HepG2 (cell line): ENCODE results near the gene VENTX. TPM values are rescaled to one million over a fixed set of nuclear protein-coding genes. Genes with fewer than 3 reads are reported as not detected.

Source experiments
- ATAC-seq: fragments of 200-7000 bp; cut with Tn5 transposase; 3 replicates; pipeline ENCODE4 v1.9.1; 2020; ENCODE audit warnings: mild to moderate bottlenecking, moderate library complexity
- BruUV-seq: library from RNA; stranded (reverse); fragments of 400-500 nt; replicated peaks from 2 replicates; lab custom pipeline; 2021; lab: Mats Ljungman, UMichigan
- CTCF ChIA-PET: fragments of 300-600 bp; formaldehyde crosslinking; extraction: SDS; loops from one replicate; lab custom pipeline; 2021; ENCODE audit warnings: low total read pairs, inconsistent platforms, low intra/inter-chr PET ratio; lab: Yijun Ruan, JAX
- POLR2A ChIA-PET: fragments of 350-600 bp; sonication (Branson Sonifier 250); formaldehyde crosslinking; loops from one replicate; lab custom pipeline; 2020; ENCODE audit warnings: antibody characterized with exemption, inconsistent platforms; lab: Yijun Ruan, JAX
- DNase-seq: peaks from one replicate; pipeline ENCODE4 v3.0.0-alpha.2; 2015; ENCODE audit warnings: low spot score
- FAIRE-seq: peaks from 3 replicates; lab custom pipeline; 2011; peaks lifted over from hg19 to GRCh38; lab: Jason Lieb, UNC
- H2AFZ ChIP-seq: one replicate; pipeline ENCODE4 v1.6.1; 2011; ENCODE audit warnings: low read length, inconsistent platforms
- H3K27ac ChIP-seq: fragments of 300-600 bp; 3 replicates; pipeline ENCODE4 v1.8.0; 2011; ENCODE audit warnings: mixed run types, mild to moderate bottlenecking, mixed read lengths, low read length, inconsistent platforms; ENCODE audit not compliant: insufficient read depth; ENCODE audit errors: extremely low read length
- H3K27me3 ChIP-seq, 2 experiments: fragments of 200-600 bp in 1 of 2; 2 replicates in 1 of 2; 3 replicates in 1 of 2; pipeline versions ENCODE4 v1.6.0 to v1.8.0; 2011; ENCODE audit warnings: low read length in 2 of 2, mild to moderate bottlenecking in 2 of 2, moderate library complexity in 2 of 2, inconsistent platforms in 1 of 2; ENCODE audit not compliant: insufficient read depth in 2 of 2, control insufficient read depth in 1 of 2
- H3K36me3 ChIP-seq, 2 experiments: fragments of 200-600 bp in 1 of 2; replicated peaks in 1 of 2; 2 replicates in 1 of 2; 3 replicates in 1 of 2; pipeline versions ENCODE4 v1.5.1 to v1.8.0; 2011; ENCODE audit warnings: low read length in 2 of 2, inconsistent platforms in 1 of 2; ENCODE audit not compliant: insufficient read depth in 2 of 2, control insufficient read depth in 1 of 2
- H3K4me1 ChIP-seq: 2 replicates; pipeline ENCODE4 v1.5.1; 2012; ENCODE audit warnings: low read length, inconsistent platforms; ENCODE audit not compliant: insufficient read depth
- H3K4me2 ChIP-seq: 2 replicates; pipeline ENCODE4 v1.6.0; 2011; ENCODE audit warnings: low read depth, low read length, inconsistent platforms
- H3K4me3 ChIP-seq, 3 experiments: fragments of 200-600 bp in 1 of 3; sonication (generic), shearing (Covaris generic) in 1 of 3; replicated peaks in 1 of 3; 2 replicates each; pipeline ENCODE4 v1.5.1; 2011 to 2016; ENCODE audit warnings: low read length in 3 of 3, inconsistent platforms in 2 of 3, low read depth in 2 of 3, mild to moderate bottlenecking in 2 of 3, control low read depth in 1 of 3, mixed read lengths in 1 of 3; ENCODE audit not compliant: insufficient read depth in 1 of 3
- H3K79me2 ChIP-seq: one replicate; pipeline ENCODE4 v1.6.1; 2011; ENCODE audit warnings: low read length, inconsistent platforms; ENCODE audit not compliant: insufficient read depth
- H3K9ac ChIP-seq: 2 replicates; pipeline ENCODE4 v1.6.0; 2011; ENCODE audit warnings: mild to moderate bottlenecking, low read depth, low read length, inconsistent platforms; ENCODE audit not compliant: insufficient read depth
- H3K9me3 ChIP-seq: 2 replicates; pipeline ENCODE4 v1.5.1; 2012; ENCODE audit warnings: mild to moderate bottlenecking, low read length
- H4K20me1 ChIP-seq: 2 replicates; pipeline ENCODE4 v1.6.0; 2011; ENCODE audit warnings: inconsistent platforms, mild to moderate bottlenecking, low read length, moderate library complexity; ENCODE audit not compliant: insufficient read depth
- CREBL2 ChIP-seq: sonication (generic); formaldehyde crosslinking; IDR thresholded peaks from 2 replicates; pipeline ENCODE4 v1.8.1; 2023; ENCODE audit warnings: missing genetic modification reagents, mild to moderate bottlenecking, borderline replicate concordance
- EZH2 ChIP-seq: conservative IDR thresholded peaks from 2 replicates; pipeline ENCODE4 v1.6.1; 2012; ENCODE audit warnings: mild to moderate bottlenecking, low read depth, low read length, moderate library complexity
- GABPB1 ChIP-seq: IDR thresholded peaks from 2 replicates; pipeline ENCODE4 v1.6.1; 2016; ENCODE audit warnings: mild to moderate bottlenecking, missing genetic modification reagents, moderate library complexity, missing compliant biosample characterization
- PHF20 ChIP-seq: sonication (generic); formaldehyde crosslinking; IDR thresholded peaks from 2 replicates; pipeline ENCODE4 v1.5.0; 2020; ENCODE audit warnings: mild to moderate bottlenecking, missing genetic modification reagents
- TAF15 ChIP-seq: fragments of 200-400 bp; formaldehyde crosslinking; IDR thresholded peaks from one replicate; pipeline ENCODE4 v1.6.1; 2018; ENCODE audit warnings: mild to moderate bottlenecking, low read depth, low read length; ENCODE audit not compliant: poor library complexity, severe bottlenecking
- TRAFD1 ChIP-seq: sonication (generic); formaldehyde crosslinking; IDR thresholded peaks from 2 replicates; pipeline ENCODE4 v1.5.1; 2020; ENCODE audit warnings: missing genetic modification reagents, mild to moderate bottlenecking, borderline replicate concordance
- ZNF263 ChIP-seq: sonication (generic); formaldehyde crosslinking; IDR thresholded peaks from 2 replicates; pipeline ENCODE4 v1.4.0; 2020; ENCODE audit warnings: missing genetic modification reagents
- ZNF430 ChIP-seq: sonication (generic); formaldehyde crosslinking; IDR thresholded peaks from 2 replicates; pipeline ENCODE4 v1.9.0; 2021; ENCODE audit warnings: mild to moderate bottlenecking, missing genetic modification reagents
- ZNF687 ChIP-seq: sonication (generic); formaldehyde crosslinking; IDR thresholded peaks from 2 replicates; pipeline ENCODE4 v1.5.1; 2020; ENCODE audit warnings: mild to moderate bottlenecking, missing genetic modification reagents, moderate library complexity
- WGBS: methylation state at CpG from one replicate; pipeline ENCODE4 v1.1.6; 2017; ENCODE audit warnings: low lambda C conversion rate; 5-methylcytosine and 5-hydroxymethylcytosine counted together
- in situ Hi-C: cut with HindIII; loops from 2 replicates; pipeline ENCODE4 v1.10.0; 2017; ENCODE audit warnings: low pct_unique_long_range_greater_than_20kb; ENCODE audit not compliant: extremely low pct_ligation_motif_present
- intact Hi-C: fragments of 100-400 bp; cut with micrococcal nuclease; formaldehyde crosslinking; loops from one replicate; pipeline ENCODE4 v1.10.0; 2022; ENCODE audit not compliant: unreplicated experiment
- polyA plus RNA-seq, 8 experiments: library from polyadenylated mRNA; depleted of rRNA in 3 of 8; stranded (reverse) in 7 of 8; unstranded in 1 of 8; fragments of >200 nt; fragmentation: Illumina TruSeq in 4 of 8; extraction: Trizol in 4 of 8; gene quantifications; 2 replicates each; pipeline versions ENCODE4 v1.2.1 to v1.2.3, GENCODE V29; 2011 to 2016; ENCODE audit warnings: low read depth in 4 of 8, missing spikeins in 1 of 8, mixed read lengths in 1 of 8; ENCODE audit not compliant: insufficient read depth in 1 of 8
- total RNA-seq, 5 experiments: library from RNA; depleted of rRNA; stranded (reverse); fragments of >200 nt; fragmentation: Illumina TruSeq; extraction: Trizol; gene quantifications; 2 replicates each; pipeline ENCODE4 v1.2.3, GENCODE V29; 2016; ENCODE audit warnings: low read depth in 1 of 5

Gene VENTX
- total and polyA plus RNA-seq, 2 of the 13 experiments (the other 11 are each of a cell fraction or from before 2014, with no cell fraction given): not detected

- no peak overlapping the region for H3K4me3 ChIP-seq
- H3K27me3 ChIP-seq: peaks cover 24 to 63% of the 10 kb centered on the region in 2 experiments; a peak in 4 of 5 replicates
- DNase-seq: no peak
- no peak for ATAC-seq
- no TSS peak for BruUV-seq
- no peak overlapping the region for H3K4me2 ChIP-seq
- no peak overlapping the region for H2AFZ ChIP-seq
- TF ChIP-seq GABPB1 (no peak), PHF20 (CRISPR knock-in tag) (no peak), ZNF430 (CRISPR knock-in tag) (no peak)
- POLR2A ChIA-PET: no interaction called here
- no peak overlapping the region for H3K9ac ChIP-seq
- no peaks in the 10 kb centered on the region for H3K79me2 ChIP-seq
- WGBS: 43% methylated on average over 8 of the region's 17 CpGs
- no peak for FAIRE-seq
- no peaks in the 10 kb centered on the region for H4K20me1 ChIP-seq
- H3K27ac ChIP-seq: no peak overlapping the region
- no peaks in the 10 kb centered on the region for H3K4me1 ChIP-seq
- in situ Hi-C loops (no loop called here), intact Hi-C loops (no loop called here)
- CTCF ChIA-PET: no interaction called here
- no peaks in the 10 kb centered on the region for H3K9me3 ChIP-seq
- no peaks in the 10 kb centered on the region for H3K36me3 ChIP-seq
These were observed 31.2 kb upstream of the VENTX start for GRCh38 chr10:133206356-133207040.

- Histone ChIP-seq H3K27ac (no peak overlapping the region), H3K4me3 (no peak overlapping the region), H3K4me2 (no peak overlapping the region), H3K27me3 (peaks cover 20 to 62% of the 10 kb centered on the region in 2 experiments; a peak in 4 of 5 replicates), H3K4me1 (no peaks in the 10 kb centered on the region), H2AFZ (no peak overlapping the region), H3K9me3 (no peaks in the 10 kb centered on the region), H3K9ac (no peak overlapping the region), H3K79me2 (no peaks in the 10 kb centered on the region), H3K36me3 (no peaks in the 10 kb centered on the region), H4K20me1 (no peaks in the 10 kb centered on the region)
- CTCF ChIA-PET: no interaction called here
- POLR2A ChIA-PET: no interaction called here
- peak; percentile 39 for ATAC-seq
- BruUV-seq: no TSS peak
- in situ Hi-C loops: no loop called here
- no peak for DNase-seq
- intact Hi-C loops: no loop called here
- FAIRE-seq: no peak
- no CpG with 5 or more reads among the region's 36 CpGs for WGBS
- TF ChIP-seq ZNF263 (CRISPR knock-in tag): 0 out of 2 replicates have a peak, but pooled peaks have one; percentile 36
- no peak for TF ChIP-seq TAF15
- TF ChIP-seq TRAFD1 (CRISPR knock-in tag): no peak
- no peak for TF ChIP-seq CREBL2 (CRISPR knock-in tag)
- TF ChIP-seq EZH2: 0 out of 2 replicates have a peak, but pooled peaks have one; percentile 65
- peak; percentile 14; the same call in 1 of the 2 replicates for TF ChIP-seq ZNF687
These were observed 30.5 kb upstream of the VENTX start for GRCh38 chr10:133207041-133207600.
